ENCODE results near the gene ATP10B. TPM values are rescaled to one million over a fixed set of nuclear protein-coding genes. Genes with fewer than 3 reads are reported as not detected.
"Not testable (repeated sequence)": the region's sequence is repeated elsewhere in the genome, so short reads cannot be mapped to it uniquely, and the experiment has no call there.

The ATP10B gene
- 100 to 1,000 TPM; 116 to 298 (median 150) TPM for total RNA-seq

GRCh38 chr5:160852049-160852448 is at the start of gene ATP10B:
Gene ATP10B, minus strand, starts transcription at chr5:160852211. Its CDS starts 164,137 bp downstream, at chr5:160688074.
- intact Hi-C loops (cut with DNase I; ENCODE audit: low total_unique reads) (no loop called here), in situ Hi-C loops (cut with MboI; ENCODE audit: low pct_ligation_motif_present in 1 of 4, low pct_unique_long_range_greater_than_20kb in 1 of 4, low sequenced_read_pairs in 3 of 4) (no loop called here)
- H3K9me3 ChIP-seq, result no peaks in the 10 kb centered on the region
- WGBS, 2 donors (ENCODE audit: low coverage in 1 of 2), result 71 to 77% methylated on average over 4 of the region's 4 CpGs
- H3K36me3 ChIP-seq, result no peaks in the 10 kb centered on the region
- no peak for DNase-seq
- H3K4me1 ChIP-seq, result no peaks in the 10 kb centered on the region
- TF ChIP-seq POLR2A (IDR thresholded peaks at IDR 0.05), result no peak
- no peak for TF ChIP-seq POLR2AphosphoS5 (IDR thresholded peaks at IDR 0.05)
- no peak for TF ChIP-seq EP300 (IDR thresholded peaks at IDR 0.05; ENCODE audit: low read depth)
- TF ChIP-seq CTCF (IDR thresholded peaks at IDR 0.05), result no peak
- no peak within 1 kb of the TSS for H3K4me3 ChIP-seq
- no peaks in the 10 kb centered on the region for H3K27me3 ChIP-seq
- no peak within 1 kb of the TSS for H3K27ac ChIP-seq

- H3K36me3 ChIP-seq, result no peaks in the 10 kb centered on the region
- H3K9me3 ChIP-seq, result no peaks in the 10 kb centered on the region
- intact Hi-C loops (cut with DNase I; ENCODE audit: low total_unique reads) (no loop called here), in situ Hi-C loops (cut with MboI; ENCODE audit: low pct_ligation_motif_present in 1 of 4, low pct_unique_long_range_greater_than_20kb in 1 of 4, low sequenced_read_pairs in 3 of 4) (no loop called here)
- H3K27me3 ChIP-seq, result no peaks in the 10 kb centered on the region
- H3K4me3 ChIP-seq, result no peak overlapping the region
- DNase-seq, result no peak
- H3K4me1 ChIP-seq, result no peaks in the 10 kb centered on the region
- no peak for TF ChIP-seq POLR2A (IDR thresholded peaks at IDR 0.05)
- TF ChIP-seq EP300 (IDR thresholded peaks at IDR 0.05; ENCODE audit: low read depth), result no peak
- 71 to 75% methylated on average over 1 of the region's 1 CpG for WGBS, 2 donors (ENCODE audit: low coverage in 1 of 2)
- no peak overlapping the region for H3K27ac ChIP-seq
Observed at GRCh38 chr5:160901656-160902055, 49.6 kb upstream of the ATP10B start.

GRCh38 chr5:160899735-160900134 is 47.7 kb upstream of the ATP10B start:
- intact Hi-C loops (cut with DNase I; ENCODE audit: low total_unique reads) (no loop called here), in situ Hi-C loops (cut with MboI; ENCODE audit: low pct_ligation_motif_present in 1 of 4, low pct_unique_long_range_greater_than_20kb in 1 of 4, low sequenced_read_pairs in 3 of 4) (no loop called here)
- TF ChIP-seq POLR2AphosphoS5 (IDR thresholded peaks at IDR 0.05) (no peak), EP300 (IDR thresholded peaks at IDR 0.05; ENCODE audit: low read depth) (no peak), CTCF (IDR thresholded peaks at IDR 0.05) (no peak), POLR2A (IDR thresholded peaks at IDR 0.05) (no peak)
- DNase-seq, result no peak
- H3K9me3 ChIP-seq, result no peaks in the 10 kb centered on the region
- no peak overlapping the region for H3K27ac ChIP-seq
- no peak overlapping the region for H3K4me3 ChIP-seq
- no peaks in the 10 kb centered on the region for H3K27me3 ChIP-seq
- no peaks in the 10 kb centered on the region for H3K36me3 ChIP-seq
- WGBS, 2 donors (ENCODE audit: low coverage in 1 of 2), result 64% methylated on average over 4 of the region's 4 CpGs; no CpG with 5 or more reads in 1 of the 2 donors
- H3K4me1 ChIP-seq, result no peaks in the 10 kb centered on the region

GRCh38 chr5:160893180-160893964 is 41.4 kb upstream of the ATP10B start:
- in situ Hi-C loops (cut with MboI; ENCODE audit: low pct_ligation_motif_present in 1 of 4, low pct_unique_long_range_greater_than_20kb in 1 of 4, low sequenced_read_pairs in 3 of 4); H3K4me1 ChIP-seq; H3K27ac ChIP-seq; intact Hi-C loops (cut with DNase I; ENCODE audit: low total_unique reads); H3K36me3 ChIP-seq; H3K9me3 ChIP-seq; H3K27me3 ChIP-seq; DNase-seq; H3K4me3 ChIP-seq: not testable (repeated sequence)
- WGBS, 2 donors (ENCODE audit: low coverage in 1 of 2), result 76% methylated on average over 4 of the region's 6 CpGs; no CpG with 5 or more reads in 1 of the 2 donors

- TF ChIP-seq EP300 (IDR thresholded peaks at IDR 0.05; ENCODE audit: low read depth), result no peak
- TF ChIP-seq POLR2AphosphoS5 (IDR thresholded peaks at IDR 0.05), result no peak
- TF ChIP-seq POLR2A (IDR thresholded peaks at IDR 0.05), result no peak
- TF ChIP-seq CTCF (IDR thresholded peaks at IDR 0.05), result no peak
- in situ Hi-C loops (cut with MboI; ENCODE audit: low pct_ligation_motif_present in 1 of 4, low pct_unique_long_range_greater_than_20kb in 1 of 4, low sequenced_read_pairs in 3 of 4), result no loop called here
- WGBS, 2 donors (ENCODE audit: low coverage in 1 of 2), result 37 to 40% methylated on average over 1 to 3 of the region's 3 CpGs
Observed at GRCh38 chr5:160887780-160888179, 35.8 kb upstream of the ATP10B start.

GRCh38 chr5:160873560-160874200 is 21.7 kb upstream of the ATP10B start:
- 25% methylated on average over 19 of the region's 21 CpGs; no CpG with 5 or more reads in 1 of the 2 donors for WGBS, 2 donors (ENCODE audit: low coverage in 1 of 2)
- in situ Hi-C loops (cut with MboI; ENCODE audit: low pct_ligation_motif_present in 1 of 4, low pct_unique_long_range_greater_than_20kb in 1 of 4, low sequenced_read_pairs in 3 of 4); H3K27ac ChIP-seq; intact Hi-C loops (cut with DNase I; ENCODE audit: low total_unique reads); H3K27me3 ChIP-seq; H3K9me3 ChIP-seq; H3K36me3 ChIP-seq; H3K4me1 ChIP-seq: not testable (repeated sequence)
- H3K4me3 ChIP-seq, result peak overlapping the region in 1 of 4 donors; percentile 31
- peak; percentile 36 for DNase-seq

More at GRCh38 chr5:160887780-160888179, 35.8 kb upstream of the ATP10B start:
- Histone ChIP-seq H3K9me3 (no peaks in the 10 kb centered on the region), H3K27me3 (no peaks in the 10 kb centered on the region), H3K36me3 (no peaks in the 10 kb centered on the region), H3K4me3 (no peak overlapping the region), H3K27ac (peak overlapping the region in 2 of 4 donors; percentile 17 to 33), H3K4me1 (peaks cover 0 to 4% (median 0%) of the 10 kb centered on the region in 4 donors)
- peak; percentile 16 for DNase-seq
- intact Hi-C loops (cut with DNase I; ENCODE audit: low total_unique reads), result loop anchor here (5.0 kb wide), 1 partner anchor 675 kb away; no protein-coding TSS in a partner anchor

All from transverse colon (tissue), 4 donors.